GM21390 (cell line): ENCODE measurements around the gene CPNE4.
"Not testable (repeated sequence)": the region's sequence is repeated elsewhere in the genome, so short reads cannot be mapped to it uniquely, and the experiment has no call there.

ENCODE experiments used
- ATAC-seq: cut with Tn5 transposase; IDR thresholded peaks from one replicate; pipeline ENCODE4 v1.9.1; 2021; ENCODE audit not compliant: unreplicated experiment

The CPNE4 gene

GRCh38 chr3:131962982-131963381 is 71.8 kb downstream of the CPNE4 start:
- ATAC-seq = no peak

GRCh38 chr3:131960324-131960723 is 74.5 kb downstream of the CPNE4 start:
- no peak for ATAC-seq

GRCh38 chr3:131957980-131958379 is 76.8 kb downstream of the CPNE4 start:
- ATAC-seq = no peak

- no peak for ATAC-seq
Measured at GRCh38 chr3:131957511-131957910, 77.3 kb downstream of the CPNE4 start.

- ATAC-seq = no peak
Measured at GRCh38 chr3:131948806-131949205, 86.0 kb downstream of the CPNE4 start.

- no peak for ATAC-seq
Measured at GRCh38 chr3:131944676-131945075, 90.1 kb downstream of the CPNE4 start.

- ATAC-seq = no peak
Measured at GRCh38 chr3:131933665-131934064, 101.1 kb downstream of the CPNE4 start.

- ATAC-seq = no peak
Measured at GRCh38 chr3:131928593-131928992, 106.2 kb downstream of the CPNE4 start.

- no peak for ATAC-seq
Measured at GRCh38 chr3:131925571-131925970, 109.2 kb downstream of the CPNE4 start.

GRCh38 chr3:131922356-131922755 is 112.5 kb downstream of the CPNE4 start:
- no peak for ATAC-seq

GRCh38 chr3:131917006-131917405 is 117.8 kb downstream of the CPNE4 start:
- no peak for ATAC-seq

- no peak for ATAC-seq
Measured at GRCh38 chr3:131914090-131914691, 120.6 kb downstream of the CPNE4 start.

GRCh38 chr3:131912255-131912654 is 122.6 kb downstream of the CPNE4 start:
- no peak for ATAC-seq

GRCh38 chr3:131907796-131908195 is 127.0 kb downstream of the CPNE4 start:
- no peak for ATAC-seq

GRCh38 chr3:131903988-131904415 is 130.8 kb downstream of the CPNE4 start:
- ATAC-seq = no peak

GRCh38 chr3:131901686-131902085 is 133.1 kb downstream of the CPNE4 start:
- no peak for ATAC-seq

GRCh38 chr3:131900891-131901290 is 133.9 kb downstream of the CPNE4 start:
- no peak for ATAC-seq

- no peak for ATAC-seq
Measured at GRCh38 chr3:131899021-131899420, 135.8 kb downstream of the CPNE4 start.

GRCh38 chr3:131898346-131898745 is 136.5 kb downstream of the CPNE4 start:
- no peak for ATAC-seq

GRCh38 chr3:131896285-131896684 is 138.5 kb downstream of the CPNE4 start:
- ATAC-seq = no peak

- no peak for ATAC-seq
Measured at GRCh38 chr3:131895766-131896165, 139.0 kb downstream of the CPNE4 start.

- no peak for ATAC-seq
Measured at GRCh38 chr3:131892331-131892730, 142.5 kb downstream of the CPNE4 start.

- ATAC-seq = not testable (repeated sequence)
Measured at GRCh38 chr3:131885871-131886270, 148.9 kb downstream of the CPNE4 start.
